ENCODE data around the gene TFEB.

DNA sequence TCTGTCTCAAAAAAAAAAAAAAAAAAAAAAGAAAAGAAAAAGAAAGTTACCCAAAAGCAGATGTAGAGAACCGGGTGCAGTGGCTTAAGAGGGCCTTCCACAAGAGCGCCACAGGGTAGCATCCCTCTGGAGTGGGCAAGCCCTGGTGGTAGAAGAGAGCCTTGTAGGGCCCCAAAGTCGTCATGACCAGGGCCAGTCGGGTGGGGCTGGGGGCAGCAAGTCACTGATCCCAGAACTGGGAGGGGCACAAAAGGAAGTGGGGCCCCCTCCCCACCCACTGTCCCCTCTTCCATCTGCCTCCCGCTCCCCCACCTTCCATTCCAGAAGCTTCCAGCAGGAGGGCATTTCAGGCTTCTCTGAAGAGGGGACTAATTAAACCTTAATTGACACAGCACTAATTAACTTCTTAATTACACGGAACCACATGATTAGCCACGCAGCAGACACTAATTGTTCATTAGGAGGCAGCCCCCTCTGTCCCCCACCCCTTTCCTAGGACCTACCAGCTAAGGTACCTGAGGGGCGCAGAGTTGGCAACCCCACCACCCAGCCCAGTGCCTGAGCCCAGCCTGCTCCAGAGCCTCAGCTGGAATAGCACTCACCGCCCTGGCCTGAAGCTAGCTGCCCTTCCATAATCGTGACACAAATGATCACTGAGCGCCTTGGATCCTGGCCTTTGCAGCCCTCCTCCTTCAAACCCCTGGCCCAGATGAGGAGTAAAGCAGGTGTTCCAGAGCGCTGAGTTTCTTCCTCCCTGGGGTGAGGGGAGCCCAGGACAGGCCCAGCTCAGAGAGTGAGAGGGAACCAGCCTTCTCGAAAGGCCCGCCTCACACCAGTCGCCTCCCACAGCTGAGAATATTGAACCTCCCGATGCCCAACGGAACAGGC is 62.3 kb downstream of the TFEB start:
- TF ChIP-seq, protein P1, sequence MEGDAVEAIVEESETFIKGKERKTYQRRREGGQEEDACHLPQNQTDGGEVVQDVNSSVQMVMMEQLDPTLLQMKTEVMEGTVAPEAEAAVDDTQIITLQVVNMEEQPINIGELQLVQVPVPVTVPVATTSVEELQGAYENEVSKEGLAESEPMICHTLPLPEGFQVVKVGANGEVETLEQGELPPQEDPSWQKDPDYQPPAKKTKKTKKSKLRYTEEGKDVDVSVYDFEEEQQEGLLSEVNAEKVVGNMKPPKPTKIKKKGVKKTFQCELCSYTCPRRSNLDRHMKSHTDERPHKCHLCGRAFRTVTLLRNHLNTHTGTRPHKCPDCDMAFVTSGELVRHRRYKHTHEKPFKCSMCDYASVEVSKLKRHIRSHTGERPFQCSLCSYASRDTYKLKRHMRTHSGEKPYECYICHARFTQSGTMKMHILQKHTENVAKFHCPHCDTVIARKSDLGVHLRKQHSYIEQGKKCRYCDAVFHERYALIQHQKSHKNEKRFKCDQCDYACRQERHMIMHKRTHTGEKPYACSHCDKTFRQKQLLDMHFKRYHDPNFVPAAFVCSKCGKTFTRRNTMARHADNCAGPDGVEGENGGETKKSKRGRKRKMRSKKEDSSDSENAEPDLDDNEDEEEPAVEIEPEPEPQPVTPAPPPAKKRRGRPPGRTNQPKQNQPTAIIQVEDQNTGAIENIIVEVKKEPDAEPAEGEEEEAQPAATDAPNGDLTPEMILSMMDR (IDR thresholded peaks at IDR 0.05; ENCODE audit: low read depth, low read length, poor library complexity, severe bottlenecking): no peak
- TF ChIP-seq EZH2phosphoT487 (IDR thresholded peaks at IDR 0.05; ENCODE audit: borderline replicate concordance, low read length): no peak

Data from DOHH2 (cell line).